Measurements from ENCODE around the gene ZNRF3.
A peak's percentile ranks its signal among the peaks of the same experiment; 100 is the strongest.

Gene ZNRF3

GRCh38 chr22:29011240-29012100, 128.1 kb downstream of the ZNRF3 start:
- DNase-seq (ENCODE audit: low read depth), result no peak

GRCh38 chr22:29012101-29012433, 128.7 kb downstream of the ZNRF3 start:
- DNase-seq (ENCODE audit: low read depth), result no peak

- no peak for DNase-seq (ENCODE audit: low read depth)
These were observed 129.6 kb downstream of the ZNRF3 start for GRCh38 chr22:29012952-29013351.

- DNase-seq (ENCODE audit: low read depth), result no peak
These were observed 130.9 kb downstream of the ZNRF3 start for GRCh38 chr22:29014293-29014692.

- DNase-seq (ENCODE audit: low read depth), result no peak
These were observed 131.4 kb downstream of the ZNRF3 start for GRCh38 chr22:29014773-29015172.

GRCh38 chr22:29016067-29016938, 132.9 kb downstream of the ZNRF3 start:
- no peak for DNase-seq (ENCODE audit: low read depth)

- DNase-seq (ENCODE audit: low read depth), result no peak
These were observed 135.2 kb downstream of the ZNRF3 start for GRCh38 chr22:29018293-29019189.

- DNase-seq (ENCODE audit: low read depth), result no peak
These were observed 138.9 kb downstream of the ZNRF3 start for GRCh38 chr22:29022101-29022817.

- no peak for DNase-seq (ENCODE audit: low read depth)
These were observed 139.9 kb downstream of the ZNRF3 start for GRCh38 chr22:29023172-29023796.

GRCh38 chr22:29026579-29026978, 143.2 kb downstream of the ZNRF3 start:
- no peak for DNase-seq (ENCODE audit: low read depth)

- DNase-seq (ENCODE audit: low read depth), result no peak
These were observed 145.1 kb downstream of the ZNRF3 start for GRCh38 chr22:29028468-29028867.

- DNase-seq (ENCODE audit: low read depth), result no peak
These were observed 146.0 kb downstream of the ZNRF3 start for GRCh38 chr22:29029202-29030000.

- no peak for DNase-seq (ENCODE audit: low read depth)
These were observed 146.7 kb downstream of the ZNRF3 start for GRCh38 chr22:29030016-29030617.

- peak; percentile 68 for DNase-seq (ENCODE audit: low read depth)
These were observed 147.3 kb downstream of the ZNRF3 start for GRCh38 chr22:29030618-29031226.

GRCh38 chr22:29031227-29032011, 148.0 kb downstream of the ZNRF3 start:
- peak; percentile 88 for DNase-seq (ENCODE audit: low read depth)

GRCh38 chr22:29032014-29032475, 148.7 kb downstream of the ZNRF3 start:
- no peak for DNase-seq (ENCODE audit: low read depth)

- peak; percentile 39 for DNase-seq (ENCODE audit: low read depth)
These were observed 149.2 kb downstream of the ZNRF3 start for GRCh38 chr22:29032584-29032983.

- no peak for DNase-seq (ENCODE audit: low read depth)
These were observed 154.1 kb downstream of the ZNRF3 start for GRCh38 chr22:29037340-29037932.

All from fibroblast of gingiva (primary cell).